ENCODE measurements around the gene PKN1. TPM values are rescaled to one million over a fixed set of nuclear protein-coding genes. Genes with fewer than 3 reads are reported as not detected.

The PKN1 gene
- total and polyA plus RNA-seq, 9 of the 15 experiments (the other 6 are each of a cell fraction or from before 2014, with no cell fraction given): 0.30 to 228 (median 77.5) TPM

GRCh38 chr19:14480700-14481079, 47.6 kb downstream of the PKN1 start:
- peak overlapping the region in 1 of 2 experiments; percentile 85; a peak in 2 of 4 replicates for H3K9ac ChIP-seq (ENCODE audit: insufficient read depth in 1 of 2, low read depth in 2 of 2, low read length in 2 of 2)
- no peaks in the 10 kb centered on the region for H3K9me3 ChIP-seq (replicated peaks; ENCODE audit: control insufficient read depth, insufficient read depth, low read depth, low read length)
- no peaks in the 10 kb centered on the region for H3K79me2 ChIP-seq (ENCODE audit: control insufficient read depth, insufficient read depth, low read length)
- no peak overlapping the region for H3K4me2 ChIP-seq (ENCODE audit: insufficient read depth, low read length)
- no peaks in the 10 kb centered on the region for H3K9me1 ChIP-seq (ENCODE audit: control insufficient read depth, insufficient read depth, low read length)
- ChIA-PET CTCF (ENCODE audit: low intra/inter-chr PET ratio) (interaction anchor here (1.2 to 2.3 kb wide), 3 partner anchors 331 to 601 kb away, joined by 3 to 7 read pairs (median 6); partner anchors contain the start of gene ASF1B), POLR2A (interaction anchor here (0.7 to 1.1 kb wide), 5 partner anchors 16 to 75 kb away, joined by 3 to 6 read pairs (median 4); no protein-coding TSS in a partner anchor)
- no peak for FAIRE-seq
- no peak for ATAC-seq
- no peaks in the 10 kb centered on the region for H3K27me3 ChIP-seq (ENCODE audit: control insufficient read depth in 2 of 2, insufficient read depth in 2 of 2, low read length in 2 of 2)
- in situ Hi-C loops (cut with MboI): loop anchor here (10.0 kb wide), 1 partner anchor 606 kb away; the partner anchor contains the start of gene NANOS3
- H3K36me3 ChIP-seq (ENCODE audit: control insufficient read depth, insufficient read depth, low read length): peaks cover 19% of the 10 kb centered on the region; the same call in 2 of the 3 replicates
- H3K4me1 ChIP-seq (replicated peaks in 1 of 2; ENCODE audit: control insufficient read depth in 2 of 2, insufficient read depth in 2 of 2, low read length in 2 of 2): peaks cover 9 to 44% of the 10 kb centered on the region in 2 experiments
- no peaks in the 10 kb centered on the region for H4K20me1 ChIP-seq (replicated peaks; ENCODE audit: control insufficient read depth, insufficient read depth, low read length)
- H3K27ac ChIP-seq (ENCODE audit: extremely low read depth, low read depth, low read length): no peak overlapping the region
- intact Hi-C loops (cut with micrococcal nuclease): loop anchor here (10.0 kb wide), 2 partner anchors 116 to 286 kb away; no protein-coding TSS in a partner anchor
- 37% methylated on average over 4 of the region's 5 CpGs for WGBS (ENCODE audit: insufficient coverage, low coverage, missing lambda C conversion rate)
- no peak overlapping the region for H3K4me3 ChIP-seq
- no peak overlapping the region for H2AFZ ChIP-seq (ENCODE audit: low read depth, low read length)
- no TSS peak for BruUV-seq (replicated peaks)
- no peak for DNase-seq (ENCODE audit: extremely low read depth in 1 of 4, low spot score in 3 of 4)
- TF ChIP-seq KAT2B (IDR thresholded peaks at IDR 0.05; ENCODE audit: low read depth, low read length) (no peak), ZNF518B (CRISPR knock-in tag; IDR thresholded peaks at IDR 0.05) (no peak), NR2C2 (CRISPR knock-in tag; IDR thresholded peaks at IDR 0.05) (no peak), NR2C2 (tag; IDR thresholded peaks at IDR 0.05) (no peak), NR1H2 (CRISPR knock-in tag; IDR thresholded peaks at IDR 0.05) (no peak), NEUROD1 (IDR thresholded peaks at IDR 0.05; ENCODE audit: borderline replicate concordance, low read depth, low read length, partially characterized antibody) (no peak), SMAD4 (CRISPR knock-in tag; conservative IDR thresholded peaks at IDR 0.05) (no peak), NCOA6 (IDR thresholded peaks at IDR 0.05) (no peak), ZNF395 (CRISPR knock-in tag; IDR thresholded peaks at IDR 0.05) (no peak), XRCC3 (IDR thresholded peaks at IDR 0.05) (no peak), TRIM25 (IDR thresholded peaks at IDR 0.05; ENCODE audit: borderline replicate concordance) (no peak), TOE1 (IDR thresholded peaks at IDR 0.05; ENCODE audit: borderline replicate concordance) (no peak), TOE1 (CRISPR knock-in tag; IDR thresholded peaks at IDR 0.05; ENCODE audit: borderline replicate concordance, low read depth) (no peak), NCOA2 (IDR thresholded peaks at IDR 0.05; ENCODE audit: partially characterized antibody in 2 of 2) (no peak), ZKSCAN1 (IDR thresholded peaks at IDR 0.05; ENCODE audit: low read depth, low read length) (no peak), ZNF583 (CRISPR knock-in tag; IDR thresholded peaks at IDR 0.05) (no peak)
